Ishikawa (cell line): Measurements from ENCODE around the gene TSPAN9.

Experiments used
- CEBPB ChIP-seq: IDR thresholded peaks from 2 replicates; pipeline ENCODE4 v1.6.1; 2012
- CREB1 ChIP-seq: IDR thresholded peaks from 2 replicates; pipeline ENCODE4 v1.6.1; 2012; ENCODE audit warnings: low read depth
- EGR1 ChIP-seq: IDR thresholded peaks from 2 replicates; pipeline ENCODE4 v1.6.1; 2012
- EP300 ChIP-seq: IDR thresholded peaks from 2 replicates; pipeline ENCODE4 v1.6.1; 2012; ENCODE audit warnings: borderline replicate concordance
- FOXM1 ChIP-seq: IDR thresholded peaks from 2 replicates; pipeline ENCODE4 v1.6.1; 2012; ENCODE audit warnings: low read depth, borderline replicate concordance
- MAX ChIP-seq: IDR thresholded peaks from 2 replicates; pipeline ENCODE4 v1.6.1; 2012
- NFIC ChIP-seq: IDR thresholded peaks from 2 replicates; pipeline ENCODE4 v1.6.1; 2012
- RAD21 ChIP-seq: IDR thresholded peaks from 2 replicates; pipeline ENCODE4 v1.6.1; 2012; ENCODE audit warnings: low read depth
- REST ChIP-seq: IDR thresholded peaks from 2 replicates; pipeline ENCODE4 v1.6.1; 2012; ENCODE audit warnings: low read depth, mild to moderate bottlenecking
- TAF1 ChIP-seq: IDR thresholded peaks from 2 replicates; pipeline ENCODE4 v1.6.1; 2012; ENCODE audit warnings: low read depth, mild to moderate bottlenecking
- TCF12 ChIP-seq: IDR thresholded peaks from 2 replicates; pipeline ENCODE4 v1.6.1; 2012; ENCODE audit warnings: low read depth
- TEAD4 ChIP-seq: IDR thresholded peaks from 2 replicates; pipeline ENCODE4 v1.6.1; 2012
- USF1 ChIP-seq: IDR thresholded peaks from 2 replicates; pipeline ENCODE4 v1.6.1; 2012
- YY1 ChIP-seq: IDR thresholded peaks from 2 replicates; pipeline ENCODE4 v1.6.1; 2012; ENCODE audit warnings: low read depth
- ZBTB7A ChIP-seq: IDR thresholded peaks from 2 replicates; pipeline ENCODE4 v1.6.1; 2012; ENCODE audit warnings: low read depth

TSPAN9 gene

GRCh38 chr12:3299929-3300832 lies 223.0 kb downstream of the TSPAN9 start:
- TF ChIP-seq RAD21 (peak; percentile 96), TAF1 (no peak)

- no peak for TF ChIP-seq MAX
- no peak for TF ChIP-seq YY1
- TF ChIP-seq ZBTB7A = no peak
- TF ChIP-seq NFIC = no peak
- no peak for TF ChIP-seq EGR1
- TF ChIP-seq FOXM1 = no peak
Observed at GRCh38 chr12:3300833-3301401, 223.7 kb downstream of the TSPAN9 start.

- TF ChIP-seq RAD21 = no peak
- no peak for TF ChIP-seq EGR1
- no peak for TF ChIP-seq TEAD4
- no peak for TF ChIP-seq FOXM1
- TF ChIP-seq NFIC = no peak
- no peak for TF ChIP-seq MAX
- TF ChIP-seq USF1 = no peak
- TF ChIP-seq EP300 = no peak
- no peak for TF ChIP-seq TCF12
- no peak for TF ChIP-seq YY1
- TF ChIP-seq ZBTB7A = no peak
- TF ChIP-seq CREB1 = no peak
- TF ChIP-seq TAF1 = no peak
- TF ChIP-seq CEBPB = no peak
- TF ChIP-seq REST = no peak
Observed at GRCh38 chr12:3302401-3303041, 225.3 kb downstream of the TSPAN9 start.

- TF ChIP-seq EP300 (no peak), RAD21 (peak; percentile 19; the same call in 1 of the 2 replicates)
Observed at GRCh38 chr12:3303410-3304136, 226.4 kb downstream of the TSPAN9 start.

- TF ChIP-seq EP300 = peak; percentile 52; the same call in 1 of the 2 replicates
- peak; percentile 89 for TF ChIP-seq MAX
- no peak for TF ChIP-seq EGR1
- TF ChIP-seq CEBPB = no peak
- peak; percentile 83 for TF ChIP-seq TCF12
- 0 out of 2 replicates have a peak, but pooled peaks have one; percentile 19 for TF ChIP-seq TEAD4
- peak; percentile 43 for TF ChIP-seq NFIC
- no peak for TF ChIP-seq YY1
- no peak for TF ChIP-seq CREB1
Observed at GRCh38 chr12:3304436-3305165, 227.4 kb downstream of the TSPAN9 start.

GRCh38 chr12:3305464-3305863 lies 228.3 kb downstream of the TSPAN9 start:
- TF ChIP-seq REST (no peak), NFIC (no peak), USF1 (no peak), CEBPB (no peak), TCF12 (no peak), EGR1 (no peak), RAD21 (no peak), CREB1 (no peak), TEAD4 (no peak)
